Skeletal muscle tissue (tissue), 4 donors: Measurements from ENCODE around the gene CSPG5. TPM values are rescaled to one million over a fixed set of nuclear protein-coding genes. Genes with fewer than 3 reads are reported as not detected.

Experiments
- H3K27ac ChIP-seq: one replicate; pipeline ENCODE4 v1.7.0; 2013; ENCODE audit warnings: mild to moderate bottlenecking, low read depth, low read length, inconsistent platforms
- H3K27me3 ChIP-seq, 3 donors: one replicate each; pipeline ENCODE4 v1.7.0; 2013; ENCODE audit warnings: low read length in 3 of 3; ENCODE audit not compliant: control insufficient read depth in 3 of 3, insufficient read depth in 3 of 3
- H3K36me3 ChIP-seq, 3 donors: one replicate each; pipeline ENCODE4 v1.7.0; 2013; ENCODE audit warnings: low read length in 3 of 3; ENCODE audit not compliant: control insufficient read depth in 3 of 3, insufficient read depth in 3 of 3
- H3K4me1 ChIP-seq, 3 donors: one replicate each; pipeline ENCODE4 v1.7.0; 2013; ENCODE audit warnings: low read length in 3 of 3, mild to moderate bottlenecking in 3 of 3; ENCODE audit not compliant: control insufficient read depth in 3 of 3, insufficient read depth in 3 of 3
- H3K4me3 ChIP-seq, 3 donors: one replicate each; pipeline ENCODE4 v1.7.0; 2013; ENCODE audit warnings: low read length in 3 of 3
- H3K9ac ChIP-seq, 3 donors: one replicate each; pipeline ENCODE4 v1.7.0; 2013; ENCODE audit warnings: low read length in 3 of 3, mild to moderate bottlenecking in 3 of 3, moderate library complexity in 2 of 3, low read depth in 1 of 3
- H3K9me3 ChIP-seq, 3 donors: one replicate each; pipeline ENCODE4 v1.7.0; 2013; ENCODE audit warnings: low read length in 3 of 3; ENCODE audit not compliant: control insufficient read depth in 3 of 3
- total RNA-seq: library from RNA; depleted of rRNA; stranded (reverse); fragments of >200 nt; gene quantifications from one replicate; pipeline ENCODE4 v1.2.3, GENCODE V29; 2014
- donor health status: Osteomylitis.

The CSPG5 gene
- total RNA-seq, 1 donor from 2014 or later: 1.0 TPM

GRCh38 chr3:47553407-47553806 is 25.3 kb downstream of the CSPG5 start:
- H3K9me3 ChIP-seq: no peaks in the 10 kb centered on the region
- no peaks in the 10 kb centered on the region for H3K36me3 ChIP-seq
- no peak overlapping the region for H3K4me3 ChIP-seq
- peaks cover 0 to 3% (median 0%) of the 10 kb centered on the region in 3 donors for H3K27me3 ChIP-seq
- no peak overlapping the region for H3K27ac ChIP-seq
- H3K4me1 ChIP-seq: no peaks in the 10 kb centered on the region
- H3K9ac ChIP-seq: no peak overlapping the region

- H3K27me3 ChIP-seq: no peaks in the 10 kb centered on the region
- no peaks in the 10 kb centered on the region for H3K9me3 ChIP-seq
- H3K36me3 ChIP-seq: no peaks in the 10 kb centered on the region
- peak overlapping the region in 1 of 3 donors; percentile 30 for H3K4me3 ChIP-seq
- no peak overlapping the region for H3K27ac ChIP-seq
- H3K9ac ChIP-seq: no peak overlapping the region
- H3K4me1 ChIP-seq: peaks cover 0 to 5% (median 3%) of the 10 kb centered on the region in 3 donors
These were observed 36.0 kb downstream of the CSPG5 start for GRCh38 chr3:47542471-47543173.

GRCh38 chr3:47541583-47542108 is 37.0 kb downstream of the CSPG5 start:
- H3K9ac ChIP-seq: no peak overlapping the region
- no peak overlapping the region for H3K4me3 ChIP-seq
- no peak overlapping the region for H3K27ac ChIP-seq
- H3K4me1 ChIP-seq: peaks cover 0 to 5% (median 3%) of the 10 kb centered on the region in 3 donors
- H3K9me3 ChIP-seq: no peaks in the 10 kb centered on the region
- H3K36me3 ChIP-seq: no peaks in the 10 kb centered on the region
- H3K27me3 ChIP-seq: no peaks in the 10 kb centered on the region

GRCh38 chr3:47540281-47540680 is 38.4 kb downstream of the CSPG5 start:
- H3K9me3 ChIP-seq: no peaks in the 10 kb centered on the region
- H3K4me1 ChIP-seq: peaks cover 0 to 5% (median 3%) of the 10 kb centered on the region in 3 donors
- no peak overlapping the region for H3K4me3 ChIP-seq
- no peak overlapping the region for H3K9ac ChIP-seq
- H3K27ac ChIP-seq: no peak overlapping the region
- H3K36me3 ChIP-seq: no peaks in the 10 kb centered on the region
- no peaks in the 10 kb centered on the region for H3K27me3 ChIP-seq

- H3K4me3 ChIP-seq: no peak overlapping the region
- no peaks in the 10 kb centered on the region for H3K4me1 ChIP-seq
- no peaks in the 10 kb centered on the region for H3K9me3 ChIP-seq
- H3K27me3 ChIP-seq: peaks cover 0 to 2% (median 0%) of the 10 kb centered on the region in 3 donors
- no peak overlapping the region for H3K9ac ChIP-seq
- no peaks in the 10 kb centered on the region for H3K36me3 ChIP-seq
- no peak overlapping the region for H3K27ac ChIP-seq
These were observed 41.7 kb downstream of the CSPG5 start for GRCh38 chr3:47536967-47537366.

- Histone ChIP-seq H3K27ac (no peak overlapping the region), H3K27me3 (peaks cover 0 to 2% (median 0%) of the 10 kb centered on the region in 3 donors), H3K4me3 (no peak overlapping the region), H3K9me3 (no peaks in the 10 kb centered on the region), H3K4me1 (no peaks in the 10 kb centered on the region), H3K36me3 (no peaks in the 10 kb centered on the region), H3K9ac (no peak overlapping the region)
These were observed 42.3 kb downstream of the CSPG5 start for GRCh38 chr3:47536221-47536891.

GRCh38 chr3:47533996-47534454 is 44.6 kb downstream of the CSPG5 start:
- Histone ChIP-seq H3K4me1 (no peaks in the 10 kb centered on the region), H3K27me3 (peaks cover 0 to 2% (median 0%) of the 10 kb centered on the region in 3 donors), H3K36me3 (no peaks in the 10 kb centered on the region), H3K9ac (no peak overlapping the region), H3K9me3 (no peaks in the 10 kb centered on the region), H3K4me3 (no peak overlapping the region), H3K27ac (no peak overlapping the region)

GRCh38 chr3:47533481-47533880 is 45.2 kb downstream of the CSPG5 start:
- no peaks in the 10 kb centered on the region for H3K36me3 ChIP-seq
- H3K9me3 ChIP-seq: no peaks in the 10 kb centered on the region
- H3K9ac ChIP-seq: no peak overlapping the region
- no peak overlapping the region for H3K27ac ChIP-seq
- H3K27me3 ChIP-seq: peaks cover 0 to 2% (median 0%) of the 10 kb centered on the region in 3 donors
- H3K4me1 ChIP-seq: no peaks in the 10 kb centered on the region
- no peak overlapping the region for H3K4me3 ChIP-seq

- Histone ChIP-seq H3K9ac (no peak overlapping the region), H3K4me1 (peaks cover 0 to 2% (median 0%) of the 10 kb centered on the region in 3 donors), H3K36me3 (no peaks in the 10 kb centered on the region), H3K4me3 (no peak overlapping the region), H3K9me3 (no peaks in the 10 kb centered on the region), H3K27ac (no peak overlapping the region), H3K27me3 (no peaks in the 10 kb centered on the region)
These were observed 50.5 kb downstream of the CSPG5 start for GRCh38 chr3:47527952-47528725.
